GM23248 (cell line): Measurements from ENCODE around the gene UIMC1. TPM values are rescaled to one million over a fixed set of nuclear protein-coding genes. Genes with fewer than 3 reads are reported as not detected.
A peak's percentile ranks its signal among the peaks of the same experiment; 100 is the strongest.
"Not testable (repeated sequence)": the region's sequence is repeated elsewhere in the genome, so short reads cannot be mapped to it uniquely, and the experiment has no call there.

Source experiments
- DNase-seq: peaks from one replicate; pipeline ENCODE4 v3.0.0-alpha.2; 2015
- H2AFZ ChIP-seq: fragments of 200-600 bp; sonication (generic); 2 replicates; pipeline ENCODE4 v1.6.1; 2016; ENCODE audit warnings: antibody characterized with exemption
- H3F3A ChIP-seq: fragments of 200-600 bp; sonication (generic); 2 replicates; pipeline ENCODE4 v1.6.1; 2016; ENCODE audit warnings: mild to moderate bottlenecking, antibody characterized with exemption, mixed run types; ENCODE audit not compliant: insufficient read depth
- H3K27ac ChIP-seq: fragments of 200-600 bp; sonication (generic); 2 replicates; pipeline ENCODE4 v1.5.1; 2016; ENCODE audit warnings: mild to moderate bottlenecking
- H3K27me3 ChIP-seq: fragments of 200-600 bp; sonication (generic); replicated peaks from 2 replicates; pipeline ENCODE4 v1.6.1; 2016; ENCODE audit warnings: mild to moderate bottlenecking; ENCODE audit not compliant: insufficient read depth
- H3K36me3 ChIP-seq: fragments of 200-600 bp; sonication (generic); 2 replicates; pipeline ENCODE4 v1.6.1; 2016; ENCODE audit warnings: low read depth, mild to moderate bottlenecking
- H3K4me1 ChIP-seq: fragments of 200-600 bp; sonication (generic); 2 replicates; pipeline ENCODE4 v1.6.1; 2016; ENCODE audit warnings: mild to moderate bottlenecking; ENCODE audit not compliant: insufficient read depth
- H3K4me2 ChIP-seq: fragments of 200-600 bp; sonication (generic); one replicate; pipeline ENCODE4 v1.6.1; 2016; ENCODE audit warnings: mild to moderate bottlenecking; ENCODE audit not compliant: unreplicated experiment
- H3K4me3 ChIP-seq: fragments of 200-600 bp; sonication (generic); 2 replicates; pipeline ENCODE4 v1.5.1; 2016; ENCODE audit warnings: mild to moderate bottlenecking
- H3K79me2 ChIP-seq: fragments of 200-600 bp; sonication (generic); 2 replicates; pipeline ENCODE4 v1.6.1; 2016; ENCODE audit warnings: mild to moderate bottlenecking; ENCODE audit not compliant: insufficient read depth
- H3K9ac ChIP-seq: fragments of 200-600 bp; sonication (generic); 2 replicates; pipeline ENCODE4 v1.6.1; 2016; ENCODE audit warnings: mild to moderate bottlenecking
- H3K9me2 ChIP-seq: fragments of 200-600 bp; sonication (generic); 2 replicates; pipeline ENCODE4 v1.6.1; 2016; ENCODE audit warnings: mixed run types, mild to moderate bottlenecking, moderate library complexity; ENCODE audit not compliant: insufficient read depth
- H3K9me3 ChIP-seq: fragments of 200-600 bp; sonication (generic); one replicate; pipeline ENCODE4 v1.6.1; 2017; ENCODE audit warnings: low read depth
- H4K20me1 ChIP-seq: fragments of 200-600 bp; sonication (generic); 2 replicates; pipeline ENCODE4 v1.6.0; 2016; ENCODE audit not compliant: insufficient read depth
- EZH2 ChIP-seq: fragments of 200-600 bp; sonication (generic); IDR thresholded peaks from 2 replicates; pipeline ENCODE4 v1.6.1; 2018; ENCODE audit warnings: antibody characterized with exemption, mild to moderate bottlenecking; ENCODE audit not compliant: insufficient read depth, poor library complexity, severe bottlenecking
- EZH2phosphoT487 ChIP-seq: fragments of 200-600 bp; sonication (generic); IDR thresholded peaks from 2 replicates; pipeline ENCODE4 v1.6.1; 2018; ENCODE audit warnings: antibody characterized with exemption, moderate library complexity, mild to moderate bottlenecking, low read depth; ENCODE audit not compliant: insufficient read depth
- WGBS, 2 experiments: methylation state at CpG; one replicate each; pipeline ENCODE4 v1.1.6; 2015 to 2017; ENCODE audit warnings: low lambda C conversion rate in 2 of 2, low coverage in 1 of 2; ENCODE audit errors: missing lambda C conversion rate in 2 of 2; 5-methylcytosine and 5-hydroxymethylcytosine counted together
- in situ Hi-C: fragments of 300-500 bp; cut with MboI; formaldehyde crosslinking; loops from 2 replicates; pipeline ENCODE4 v1.15.0; 2020
- polyA plus RNA-seq: library from polyadenylated mRNA; unstranded; fragments of >200 nt; fragmentation: Nextera tagmentation; extraction: Ambion mirVana; gene quantifications from 2 replicates; pipeline ENCODE4 v1.2.1, GENCODE V29; 2016
- total RNA-seq: library from RNA; depleted of rRNA; stranded (reverse); fragments of >200 nt; shearing (Covaris generic); gene quantifications from 2 replicates; pipeline ENCODE4 v1.2.3, GENCODE V29; 2014

UIMC1 gene
- total and polyA plus RNA-seq, 2 experiments from 2014 or later = 18.4 to 27.6 TPM

GRCh38 chr5:176875783-176876505 lies 130.6 kb downstream of the UIMC1 start:
- in situ Hi-C loops = no loop called here

GRCh38 chr5:176875014-176875550 lies 131.5 kb downstream of the UIMC1 start:
- DNase-seq = no peak
- H3F3A ChIP-seq = no peaks in the 10 kb centered on the region
- WGBS, 2 experiments = 17 to 20% methylated on average over 17 of the region's 17 CpGs
- no peak overlapping the region for H3K4me3 ChIP-seq
- no peak overlapping the region for H2AFZ ChIP-seq
- H4K20me1 ChIP-seq = no peaks in the 10 kb centered on the region
- in situ Hi-C loops = no loop called here
- no peaks in the 10 kb centered on the region for H3K9me2 ChIP-seq
- H3K27ac ChIP-seq = no peak overlapping the region
- peaks cover 50% of the 10 kb centered on the region for H3K27me3 ChIP-seq
- no peak overlapping the region for H3K9ac ChIP-seq
- peak; percentile 13 for TF ChIP-seq EZH2
- no peak for TF ChIP-seq EZH2phosphoT487
- no peaks in the 10 kb centered on the region for H3K9me3 ChIP-seq
- H3K4me1 ChIP-seq = no peaks in the 10 kb centered on the region
- no peaks in the 10 kb centered on the region for H3K36me3 ChIP-seq
- no peak overlapping the region for H3K4me2 ChIP-seq
- no peaks in the 10 kb centered on the region for H3K79me2 ChIP-seq

More at GRCh38 chr5:176875783-176876505, 130.6 kb downstream of the UIMC1 start:
- Histone ChIP-seq H4K20me1 (no peaks in the 10 kb centered on the region), H3K4me3 (no peak overlapping the region), H3F3A (no peaks in the 10 kb centered on the region), H3K4me1 (no peaks in the 10 kb centered on the region), H2AFZ (no peak overlapping the region), H3K27ac (no peak overlapping the region), H3K9me2 (no peaks in the 10 kb centered on the region), H3K79me2 (no peaks in the 10 kb centered on the region), H3K9me3 (no peaks in the 10 kb centered on the region), H3K4me2 (no peak overlapping the region), H3K36me3 (no peaks in the 10 kb centered on the region), H3K27me3 (peaks cover 50% of the 10 kb centered on the region), H3K9ac (no peak overlapping the region)
- DNase-seq = no peak
- no peak for TF ChIP-seq EZH2phosphoT487
- peak; percentile 32 for TF ChIP-seq EZH2
- WGBS, 2 experiments = 15 to 16% methylated on average over 27 of the region's 27 CpGs

- Histone ChIP-seq H3K27me3 (peaks cover 50% of the 10 kb centered on the region), H3K27ac (no peak overlapping the region), H3F3A (no peaks in the 10 kb centered on the region), H3K79me2 (no peaks in the 10 kb centered on the region), H4K20me1 (no peaks in the 10 kb centered on the region), H3K36me3 (no peaks in the 10 kb centered on the region), H2AFZ (no peak overlapping the region), H3K4me2 (no peak overlapping the region), H3K4me3 (no peak overlapping the region), H3K9me3 (no peaks in the 10 kb centered on the region), H3K4me1 (no peaks in the 10 kb centered on the region), H3K9ac (no peak overlapping the region), H3K9me2 (no peaks in the 10 kb centered on the region)
- DNase-seq = no peak
- in situ Hi-C loops = no loop called here
- WGBS, 2 experiments = 67 to 71% methylated on average over 20 of the region's 20 CpGs
- no peak for TF ChIP-seq EZH2
- TF ChIP-seq EZH2phosphoT487 = no peak
These were observed 132.3 kb downstream of the UIMC1 start for GRCh38 chr5:176874198-176874780.

GRCh38 chr5:176873541-176874172 lies 132.9 kb downstream of the UIMC1 start:
- H2AFZ ChIP-seq = no peak overlapping the region
- no peak overlapping the region for H3K4me2 ChIP-seq
- peaks cover 50% of the 10 kb centered on the region for H3K27me3 ChIP-seq
- no peaks in the 10 kb centered on the region for H3K9me2 ChIP-seq
- no peak for TF ChIP-seq EZH2phosphoT487
- no peak for TF ChIP-seq EZH2
- no peak overlapping the region for H3K9ac ChIP-seq
- 16% methylated on average over 16 of the region's 16 CpGs for whole genome bisulfite sequencing, 2 experiments
- no peak overlapping the region for H3K27ac ChIP-seq
- H3K4me1 ChIP-seq = no peaks in the 10 kb centered on the region
- no peaks in the 10 kb centered on the region for H3F3A ChIP-seq
- in situ Hi-C loops = no loop called here
- no peaks in the 10 kb centered on the region for H3K9me3 ChIP-seq
- no peaks in the 10 kb centered on the region for H4K20me1 ChIP-seq
- DNase-seq = peak; percentile 23
- H3K4me3 ChIP-seq = no peak overlapping the region
- no peaks in the 10 kb centered on the region for H3K79me2 ChIP-seq
- no peaks in the 10 kb centered on the region for H3K36me3 ChIP-seq

DNA sequence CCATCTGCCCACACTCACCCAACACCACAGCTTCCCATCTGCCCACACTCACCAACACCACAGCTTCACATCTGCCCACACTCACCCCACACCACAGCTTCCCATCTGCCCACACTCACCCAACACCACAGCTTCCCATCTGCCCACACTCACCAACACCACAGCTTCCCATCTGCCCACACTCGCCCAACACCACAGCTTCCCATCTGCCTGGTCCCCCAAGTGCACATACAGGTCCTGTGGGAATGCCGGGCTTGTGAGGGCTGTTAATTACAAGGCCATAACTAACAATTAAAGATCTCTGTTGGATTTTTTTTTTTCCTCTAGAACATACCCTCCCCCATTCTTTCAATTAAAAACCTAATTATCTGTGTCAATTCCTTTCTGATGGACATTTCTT lies 133.6 kb downstream of the UIMC1 start:
- in situ Hi-C loops, H3K4me2 ChIP-seq: not testable (repeated sequence)
- peaks cover 50% of the 10 kb centered on the region for H3K27me3 ChIP-seq

DNA sequence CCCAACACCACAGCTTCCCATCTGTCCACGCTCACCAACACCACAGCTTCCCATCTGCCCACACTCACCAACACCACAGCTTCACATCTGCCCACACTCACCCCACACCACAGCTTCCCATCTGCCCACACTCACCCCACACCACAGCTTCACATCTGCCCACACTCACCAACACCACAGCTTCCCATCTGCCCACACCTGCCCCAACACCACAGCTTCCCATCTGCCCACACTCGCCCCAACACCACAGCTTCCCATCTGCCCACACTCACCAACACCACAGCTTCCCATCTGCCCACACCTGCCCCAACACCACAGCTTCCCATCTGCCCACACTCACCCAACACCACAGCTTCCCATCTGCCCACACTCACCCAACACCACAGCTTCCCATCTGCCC lies 134.0 kb downstream of the UIMC1 start:
- H4K20me1 ChIP-seq, H3K27ac ChIP-seq, H3K9ac ChIP-seq, H3K79me2 ChIP-seq, in situ Hi-C loops, H3K4me3 ChIP-seq, H3K4me2 ChIP-seq, DNase-seq, H2AFZ ChIP-seq, H3K4me1 ChIP-seq, H3F3A ChIP-seq, H3K9me3 ChIP-seq, H3K36me3 ChIP-seq, H3K9me2 ChIP-seq: not testable (repeated sequence)
- WGBS, 2 experiments = 17% methylated on average over 2 of the region's 2 CpGs; no CpG with 5 or more reads in 1 of the 2 experiments
- peaks cover 46% of the 10 kb centered on the region for H3K27me3 ChIP-seq

More for the DNA sequence above, 133.6 kb downstream of the UIMC1 start:
- not testable (repeated sequence) for H3K9me2 ChIP-seq, H3K27ac ChIP-seq, DNase-seq, H4K20me1 ChIP-seq, H3K4me3 ChIP-seq, H3F3A ChIP-seq, H3K36me3 ChIP-seq, H3K79me2 ChIP-seq, H3K9ac ChIP-seq, H2AFZ ChIP-seq, H3K4me1 ChIP-seq, H3K9me3 ChIP-seq
- WGBS, 2 experiments = 20 to 35% methylated on average over 2 of the region's 2 CpGs
